ENCODE results near the gene SH3BP1.

Gene SH3BP1

DNA sequence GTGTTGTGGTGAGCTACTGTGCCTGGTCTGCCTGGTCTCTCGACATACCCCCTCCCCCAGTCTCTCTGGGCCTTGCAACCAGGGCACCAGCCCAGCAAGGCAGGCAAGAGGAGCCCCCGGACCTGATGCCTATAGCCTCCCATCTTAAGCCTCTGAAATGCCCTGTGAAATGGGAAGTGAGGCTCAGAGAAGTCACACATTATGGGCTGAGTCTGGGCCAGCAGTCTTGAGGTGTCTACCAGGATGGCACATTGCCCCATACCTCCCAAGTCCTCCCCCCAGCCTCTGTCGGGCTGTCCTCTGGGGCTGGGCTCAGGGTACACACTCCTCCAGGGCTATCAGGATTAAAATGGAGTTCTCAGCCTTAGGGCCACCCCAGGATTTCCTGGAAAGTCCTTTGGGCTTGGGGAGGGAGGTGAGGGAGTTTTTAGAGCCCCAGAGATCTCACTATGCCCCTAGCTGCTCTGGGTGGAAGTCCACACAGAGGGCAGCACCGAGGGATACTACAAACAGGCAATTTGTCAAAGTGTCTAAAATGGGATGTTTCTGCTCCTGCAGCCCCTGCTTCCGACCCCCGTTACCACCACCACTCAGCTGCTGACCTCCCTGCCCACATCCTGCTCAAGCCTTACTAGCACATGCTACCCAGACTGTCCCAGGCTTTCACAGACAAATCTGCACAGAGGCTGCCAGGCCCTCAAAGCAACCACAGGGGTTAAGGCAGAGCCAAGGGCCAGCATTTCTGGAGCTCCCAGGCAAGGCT lies 3.1 kb upstream of the SH3BP1 start:
- Histone ChIP-seq H3K4me3 (replicated peaks; ENCODE audit: low read depth, low read length) (no peak overlapping the region), H3K27me3 (replicated peaks; ENCODE audit: control insufficient read depth, insufficient read depth, low read length) (no peaks in the 10 kb centered on the region), H3K36me3 (ENCODE audit: control insufficient read depth, insufficient read depth, low read length) (peaks cover 7% of the 10 kb centered on the region)
- peak; percentile 57 for DNase-seq (ENCODE audit: extremely low read depth, insufficient read length)
- TF ChIP-seq, protein P1, sequence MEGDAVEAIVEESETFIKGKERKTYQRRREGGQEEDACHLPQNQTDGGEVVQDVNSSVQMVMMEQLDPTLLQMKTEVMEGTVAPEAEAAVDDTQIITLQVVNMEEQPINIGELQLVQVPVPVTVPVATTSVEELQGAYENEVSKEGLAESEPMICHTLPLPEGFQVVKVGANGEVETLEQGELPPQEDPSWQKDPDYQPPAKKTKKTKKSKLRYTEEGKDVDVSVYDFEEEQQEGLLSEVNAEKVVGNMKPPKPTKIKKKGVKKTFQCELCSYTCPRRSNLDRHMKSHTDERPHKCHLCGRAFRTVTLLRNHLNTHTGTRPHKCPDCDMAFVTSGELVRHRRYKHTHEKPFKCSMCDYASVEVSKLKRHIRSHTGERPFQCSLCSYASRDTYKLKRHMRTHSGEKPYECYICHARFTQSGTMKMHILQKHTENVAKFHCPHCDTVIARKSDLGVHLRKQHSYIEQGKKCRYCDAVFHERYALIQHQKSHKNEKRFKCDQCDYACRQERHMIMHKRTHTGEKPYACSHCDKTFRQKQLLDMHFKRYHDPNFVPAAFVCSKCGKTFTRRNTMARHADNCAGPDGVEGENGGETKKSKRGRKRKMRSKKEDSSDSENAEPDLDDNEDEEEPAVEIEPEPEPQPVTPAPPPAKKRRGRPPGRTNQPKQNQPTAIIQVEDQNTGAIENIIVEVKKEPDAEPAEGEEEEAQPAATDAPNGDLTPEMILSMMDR (IDR thresholded peaks at IDR 0.05; ENCODE audit: insufficient read depth, low read length, poor library complexity, severe bottlenecking): peak; percentile 43

DNA sequence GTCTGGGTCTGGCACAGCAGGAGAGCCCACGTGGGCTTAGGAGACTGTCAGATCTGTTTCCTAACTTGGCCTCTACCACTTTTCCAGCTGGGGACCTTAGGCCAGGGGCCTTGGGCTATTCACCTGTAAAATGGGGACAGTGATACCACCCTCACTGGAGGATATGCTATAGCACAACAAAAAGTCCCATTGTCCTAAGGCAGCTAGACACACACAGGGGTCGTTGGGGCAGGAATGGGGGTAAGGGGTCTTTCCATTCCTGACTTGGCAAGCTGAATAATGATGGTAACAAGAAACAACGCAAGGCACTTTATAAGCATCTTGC lies 2.6 kb upstream of the SH3BP1 start:
- TF ChIP-seq, protein P1 (IDR thresholded peaks at IDR 0.05; ENCODE audit: insufficient read depth, low read length, poor library complexity, severe bottlenecking): no peak
- no peak for DNase-seq (ENCODE audit: extremely low read depth, insufficient read length)
- H3K4me3 ChIP-seq (replicated peaks; ENCODE audit: low read depth, low read length): no peak overlapping the region
- peaks cover 2% of the 10 kb centered on the region for H3K36me3 ChIP-seq (ENCODE audit: control insufficient read depth, insufficient read depth, low read length)
- no peaks in the 10 kb centered on the region for H3K27me3 ChIP-seq (replicated peaks; ENCODE audit: control insufficient read depth, insufficient read depth, low read length)

DNA sequence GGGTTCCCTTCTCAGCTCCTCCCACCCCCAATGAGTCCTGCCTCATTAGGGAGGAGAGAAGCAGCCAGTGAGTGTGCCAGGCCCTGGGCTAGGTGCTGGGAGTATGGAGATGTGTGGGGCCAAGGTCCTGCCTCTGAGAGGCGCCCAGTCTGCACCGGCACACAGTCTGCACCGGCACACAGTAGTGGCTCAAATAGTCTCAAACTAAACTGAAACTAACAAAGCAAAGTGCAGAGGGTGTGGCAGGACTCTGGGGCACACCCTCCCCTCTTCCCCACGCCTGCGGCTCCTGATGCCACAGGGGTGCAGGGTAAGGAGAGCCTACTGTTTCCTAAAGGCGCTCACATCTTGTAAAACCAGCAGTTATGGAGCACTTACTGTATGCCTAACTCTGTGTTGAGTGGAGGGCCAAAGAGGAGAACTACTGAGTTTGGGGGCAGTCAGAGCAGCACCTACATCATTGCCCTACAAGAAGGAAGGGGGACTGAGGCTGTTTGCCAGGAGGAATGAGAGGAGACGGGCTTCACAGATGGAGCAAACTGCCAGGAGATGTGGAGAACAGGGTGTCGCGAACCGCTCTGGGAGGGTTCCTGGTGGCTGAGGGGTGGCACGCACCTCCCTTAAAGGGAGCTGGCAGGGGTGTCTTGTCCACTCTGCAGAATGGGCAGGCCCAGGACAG lies 939 bp upstream of the SH3BP1 start:
- Histone ChIP-seq H3K4me3 (replicated peaks; ENCODE audit: low read depth, low read length) (peak overlapping the region; percentile 83), H3K27me3 (replicated peaks; ENCODE audit: control insufficient read depth, insufficient read depth, low read length) (no peaks in the 10 kb centered on the region), H3K36me3 (ENCODE audit: control insufficient read depth, insufficient read depth, low read length) (peaks cover 8% of the 10 kb centered on the region)
- TF ChIP-seq, protein P1 (IDR thresholded peaks at IDR 0.05; ENCODE audit: insufficient read depth, low read length, poor library complexity, severe bottlenecking): no peak
- no peak for DNase-seq (ENCODE audit: extremely low read depth, insufficient read length)

DNA sequence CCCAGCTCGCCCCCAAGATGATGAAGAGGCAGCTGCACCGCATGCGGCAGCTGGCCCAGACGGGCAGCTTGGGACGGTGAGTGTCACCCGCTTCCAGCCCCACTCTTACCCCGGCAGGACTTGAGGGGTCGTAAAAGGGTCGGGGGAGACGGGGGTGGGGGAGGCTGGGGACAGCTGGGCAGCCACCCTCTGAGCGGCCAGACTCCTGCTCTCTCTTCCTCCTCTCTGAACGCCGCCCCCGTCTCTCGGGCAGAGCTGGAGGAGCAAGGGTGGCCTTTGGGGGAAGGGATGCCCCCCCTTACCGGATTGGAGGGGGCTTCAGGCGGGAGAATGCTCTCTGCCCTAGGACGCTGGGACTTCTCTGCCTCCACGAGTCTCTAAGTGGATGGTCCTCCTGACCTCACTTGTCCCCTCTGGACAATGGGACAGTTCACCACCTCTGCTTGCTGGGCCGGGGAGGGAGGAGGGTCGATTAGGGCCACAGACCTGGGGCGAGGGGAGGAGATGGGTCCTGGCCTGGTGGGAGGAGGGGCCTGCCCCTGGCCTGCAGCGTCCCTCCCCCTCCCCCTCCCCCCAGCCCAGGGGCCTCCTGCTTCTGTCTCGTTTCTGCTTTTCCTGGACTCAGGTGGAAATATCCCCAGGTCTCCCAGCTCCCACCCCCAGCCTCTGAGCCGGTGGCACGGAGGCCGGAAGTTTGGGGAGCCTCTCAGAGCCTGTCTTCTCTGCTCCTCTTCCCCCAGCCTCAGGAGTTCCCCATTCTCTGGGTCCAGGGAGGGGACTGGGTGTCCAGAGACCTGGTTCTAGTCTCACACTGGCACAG lies 512 bp downstream of the SH3BP1 start:
- Histone ChIP-seq H3K27me3 (replicated peaks; ENCODE audit: control insufficient read depth, insufficient read depth, low read length) (no peaks in the 10 kb centered on the region), H3K4me3 (replicated peaks; ENCODE audit: low read depth, low read length) (peak overlapping the region; percentile 83), H3K36me3 (ENCODE audit: control insufficient read depth, insufficient read depth, low read length) (peaks cover 18% of the 10 kb centered on the region)
- TF ChIP-seq, protein P1 (IDR thresholded peaks at IDR 0.05; ENCODE audit: insufficient read depth, low read length, poor library complexity, severe bottlenecking): no peak
- no peak for DNase-seq (ENCODE audit: extremely low read depth, insufficient read length)

DNA sequence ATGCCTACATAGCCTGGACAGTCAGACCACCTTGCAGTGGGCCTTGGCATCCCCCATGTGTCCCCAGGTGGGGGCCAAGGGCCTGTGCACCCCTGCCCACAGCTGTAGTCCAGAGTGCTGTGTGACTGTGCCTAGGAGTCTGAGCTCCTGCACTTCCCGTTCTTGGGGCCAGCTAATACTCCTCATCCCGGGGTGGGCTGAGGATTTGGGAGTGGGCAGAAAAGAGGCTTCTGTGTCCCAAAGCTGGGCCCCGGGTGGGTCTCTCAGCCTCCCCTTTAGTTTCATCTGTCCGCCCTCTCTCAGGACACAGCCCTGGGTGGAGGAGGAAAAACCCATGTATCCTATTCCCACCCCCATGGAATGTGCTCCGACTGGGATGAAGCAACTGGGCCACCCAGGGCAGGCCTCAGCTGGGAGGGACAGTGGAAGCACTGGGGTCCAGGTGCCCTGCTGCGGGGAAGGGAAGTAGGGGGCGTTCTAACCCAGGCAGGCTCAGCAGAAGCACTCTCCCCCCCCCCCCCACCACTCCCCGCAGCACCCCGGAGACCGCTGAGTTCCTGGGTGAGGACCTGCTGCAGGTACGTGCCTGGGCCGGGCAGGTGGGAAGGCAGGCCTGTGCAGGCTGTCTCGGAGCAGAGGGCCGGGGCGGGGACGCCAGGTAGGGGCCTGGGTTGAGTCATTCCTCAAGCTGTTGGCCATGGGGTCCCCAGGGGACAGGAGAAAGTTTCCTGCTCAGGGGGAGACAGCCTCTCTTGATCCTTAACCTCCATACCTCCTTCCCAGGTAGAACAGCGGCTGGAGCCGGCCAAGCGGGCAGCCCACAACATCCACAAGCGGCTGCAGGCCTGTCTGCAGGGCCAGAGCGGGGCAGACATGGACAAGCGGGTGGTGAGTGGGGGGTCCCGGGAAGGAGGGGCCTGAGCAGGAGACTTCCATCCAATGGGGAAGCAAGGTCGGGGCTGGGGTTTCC lies 1.4 kb downstream of the SH3BP1 start:
- no peak for DNase-seq (ENCODE audit: extremely low read depth, insufficient read length)
- TF ChIP-seq, protein P1 (IDR thresholded peaks at IDR 0.05; ENCODE audit: insufficient read depth, low read length, poor library complexity, severe bottlenecking): peak; percentile 28
- peak overlapping the region; percentile 83 for H3K4me3 ChIP-seq (replicated peaks; ENCODE audit: low read depth, low read length)

More for the DNA sequence above, 1.4 kb downstream of the SH3BP1 start:
- H3K27me3 ChIP-seq (replicated peaks; ENCODE audit: control insufficient read depth, insufficient read depth, low read length): no peaks in the 10 kb centered on the region
- peaks cover 24% of the 10 kb centered on the region for H3K36me3 ChIP-seq (ENCODE audit: control insufficient read depth, insufficient read depth, low read length)
